GM12878 (cell line): ENCODE data around the gene NKG7. TPM values are rescaled to one million over a fixed set of nuclear protein-coding genes. Genes with fewer than 3 reads are reported as not detected.

Source experiments
- ATAC-seq: fragments of 200-7000 bp; cut with Tn5 transposase; 3 replicates; pipeline ENCODE4 v1.9.1; 2020; ENCODE audit warnings: mild to moderate bottlenecking, moderate library complexity
- BruUV-seq: library from RNA; stranded (reverse); fragments of 400-500 nt; replicated peaks from 2 replicates; lab custom pipeline; 2021; lab: Mats Ljungman, UMichigan
- CTCF ChIA-PET: fragments of 300-600 bp; sonication (Branson Sonifier 250); formaldehyde crosslinking; extraction: SDS; loops from one replicate; lab custom pipeline; 2021; ENCODE audit warnings: inconsistent platforms; lab: Yijun Ruan, JAX
- POLR2A ChIA-PET: fragments of 350-600 bp; formaldehyde crosslinking; extraction: SDS; loops from one replicate; lab custom pipeline; 2021; ENCODE audit warnings: inconsistent platforms; lab: Charles Lee
- RAD21 ChIA-PET: fragments of 300-600 bp; sonication (Branson Sonifier 250); formaldehyde crosslinking; loops from one replicate; lab custom pipeline; 2023; ENCODE audit warnings: antibody characterized with exemption; ENCODE audit not compliant: unreplicated experiment; lab: Charles Lee
- SMC1A ChIA-PET: fragments of 300-600 bp; sonication (Branson Sonifier 250); formaldehyde crosslinking; loops from one replicate; lab custom pipeline; 2023; ENCODE audit not compliant: unreplicated experiment, uncharacterized antibody; lab: Charles Lee
- DNase-seq: peaks from one replicate; pipeline ENCODE4 v3.0.0-alpha.2; 2011; ENCODE audit warnings: low read depth, low spot score
- FAIRE-seq: peaks from 3 replicates; lab custom pipeline; 2011; peaks lifted over from hg19 to GRCh38; lab: Jason Lieb, UNC
- H2AFZ ChIP-seq: 2 replicates; pipeline ENCODE4 v1.6.0; 2011; ENCODE audit warnings: low read depth, low read length, control low read depth; ENCODE audit not compliant: control insufficient read depth
- H3K27ac ChIP-seq: 2 replicates; pipeline ENCODE4 v1.5.1; 2011; ENCODE audit warnings: control low read depth; ENCODE audit not compliant: control insufficient read depth, insufficient read depth
- H3K27me3 ChIP-seq, 2 experiments: replicated peaks in 1 of 2; 2 replicates each; pipeline versions ENCODE4 v1.6.0 to v1.6.1; 2011; ENCODE audit warnings: low read length in 1 of 2; ENCODE audit not compliant: control insufficient read depth in 2 of 2, insufficient read depth in 2 of 2
- H3K36me3 ChIP-seq, 2 experiments: 2 replicates each; pipeline ENCODE4 v1.5.1; 2011; ENCODE audit warnings: low read length in 1 of 2; ENCODE audit not compliant: control insufficient read depth in 2 of 2, insufficient read depth in 2 of 2
- H3K4me1 ChIP-seq: 2 replicates; pipeline ENCODE4 v1.6.1; 2011; ENCODE audit warnings: mild to moderate bottlenecking, low read length, moderate library complexity, mixed read lengths; ENCODE audit not compliant: control insufficient read depth, insufficient read depth
- H3K4me2 ChIP-seq: 2 replicates; pipeline ENCODE4 v1.6.0; 2011; ENCODE audit warnings: control low read depth; ENCODE audit not compliant: control insufficient read depth, insufficient read depth
- H3K4me3 ChIP-seq: fragments of 200-600 bp; sonication (generic); 2 replicates; pipeline ENCODE4 v1.5.1; 2016
- H3K79me2 ChIP-seq: 2 replicates; pipeline ENCODE4 v1.6.0; 2011; ENCODE audit warnings: low read length; ENCODE audit not compliant: control insufficient read depth, insufficient read depth
- H3K9ac ChIP-seq: 2 replicates; pipeline ENCODE4 v1.8.0; 2011; ENCODE audit warnings: low read length, control low read depth, mixed read lengths; ENCODE audit not compliant: control insufficient read depth, insufficient read depth
- H3K9me3 ChIP-seq: replicated peaks from 3 replicates; pipeline ENCODE4 v1.5.1; 2011; ENCODE audit warnings: mild to moderate bottlenecking, low read length; ENCODE audit not compliant: control insufficient read depth, insufficient read depth
- H4K20me1 ChIP-seq: 2 replicates; pipeline ENCODE4 v1.6.0; 2011; ENCODE audit not compliant: control insufficient read depth, insufficient read depth
- CHD1 ChIP-seq: IDR thresholded peaks from 2 replicates; pipeline ENCODE4 v1.6.1; 2012; ENCODE audit warnings: low read depth, low read length, improper control_type of control experiment
- PRDM15 ChIP-seq: fragments of 450-650 bp; formaldehyde crosslinking; IDR thresholded peaks from 2 replicates; pipeline ENCODE4 v1.4.0; 2020; ENCODE audit warnings: mild to moderate bottlenecking, moderate library complexity
- WGBS: methylation state at CpG from one replicate; pipeline ENCODE4 v1.1.6; 2016; ENCODE audit warnings: low lambda C conversion rate; ENCODE audit not compliant: insufficient replicate concordance, insufficient coverage; ENCODE audit errors: missing lambda C conversion rate; 5-methylcytosine and 5-hydroxymethylcytosine counted together
- in situ Hi-C: fragments of 300-500 bp; cut with MboI; formaldehyde crosslinking; loops from 9 replicates; pipeline ENCODE4 v1.14.3; 2018; ENCODE audit warnings: mixed read lengths
- intact Hi-C: fragments of 100-400 bp; cut with micrococcal nuclease; formaldehyde crosslinking; loops from one replicate; pipeline ENCODE4 v1.14.2; 2022; ENCODE audit not compliant: unreplicated experiment
- polyA plus RNA-seq, 11 experiments: library from polyadenylated mRNA; depleted of rRNA in 4 of 11; unstranded in 6 of 11; stranded (reverse) in 5 of 11; fragments of >200 nt; fragmentation: Nextera tagmentation in 4 of 11; fragmentation: Illumina TruSeq in 1 of 11; extraction: Ambion mirVana in 4 of 11; extraction: Trizol in 1 of 11; gene quantifications; 1 replicate in 1 of 11; 2 replicates in 10 of 11; pipeline versions ENCODE4 v1.2.1 to v1.2.3, GENCODE V29; 2011 to 2016; ENCODE audit warnings: inconsistent platforms in 2 of 11, missing spikeins in 2 of 11, low read depth in 1 of 11
- total RNA-seq, 4 experiments: library from RNA; depleted of rRNA in 3 of 4; stranded (reverse); fragments of >200 nt in 3 of 4; fragmentation: Illumina TruSeq in 1 of 4; extraction: Trizol in 1 of 4; gene quantifications; 2 replicates each; pipeline versions ENCODE4 v1.2.1 to v1.2.3, GENCODE V29; 2013 to 2021

NKG7 gene
- total and polyA plus RNA-seq, 10 of the 15 experiments (the other 5 are each of a cell fraction or from before 2014, with no cell fraction given), result 10.0 to 48.7 (median 22.3) TPM

GRCh38 chr19:51352783-51353360 lies 19.6 kb downstream of the NKG7 start:
- BruUV-seq, result no TSS peak
- TF ChIP-seq PRDM15 (CRISPR knock-in tag) (no peak), CHD1 (no peak)
- Histone ChIP-seq H3K4me3 (no peak overlapping the region), H3K4me1 (no peaks in the 10 kb centered on the region), H3K9me3 (no peaks in the 10 kb centered on the region), H4K20me1 (no peaks in the 10 kb centered on the region), H3K27me3 (no peaks in the 10 kb centered on the region), H3K27ac (no peak overlapping the region), H2AFZ (no peak overlapping the region), H3K4me2 (no peak overlapping the region), H3K9ac (no peak overlapping the region), H3K36me3 (peaks cover 0 to 4% of the 10 kb centered on the region in 2 experiments; a peak in 1 of 4 replicates), H3K79me2 (no peaks in the 10 kb centered on the region)
- intact Hi-C loops (no loop called here), in situ Hi-C loops (loop anchor here (25.0 kb wide), 1 partner anchor 1016 kb away; the partner anchor contains the start of gene KCNC3)
- CTCF ChIA-PET, result no interaction called here
- DNase-seq (no peak), ATAC-seq (no peak), FAIRE-seq (no peak)
- RAD21 ChIA-PET, result no interaction called here
- POLR2A ChIA-PET, result no interaction called here
- SMC1A ChIA-PET, result interaction anchor here (1.7 kb wide), 1 partner anchor 13 kb away, joined by 4 read pairs; no protein-coding TSS in a partner anchor
- WGBS, result 94% methylated on average over 15 of the region's 16 CpGs
